ENCODE data around the gene COLEC12.

Gene COLEC12

GRCh38 chr18:448116-448790, 52.2 kb downstream of the COLEC12 start:
- DNase-seq (ENCODE audit: extremely low read depth in 1 of 2, low read depth in 1 of 2) = no peak

DNA sequence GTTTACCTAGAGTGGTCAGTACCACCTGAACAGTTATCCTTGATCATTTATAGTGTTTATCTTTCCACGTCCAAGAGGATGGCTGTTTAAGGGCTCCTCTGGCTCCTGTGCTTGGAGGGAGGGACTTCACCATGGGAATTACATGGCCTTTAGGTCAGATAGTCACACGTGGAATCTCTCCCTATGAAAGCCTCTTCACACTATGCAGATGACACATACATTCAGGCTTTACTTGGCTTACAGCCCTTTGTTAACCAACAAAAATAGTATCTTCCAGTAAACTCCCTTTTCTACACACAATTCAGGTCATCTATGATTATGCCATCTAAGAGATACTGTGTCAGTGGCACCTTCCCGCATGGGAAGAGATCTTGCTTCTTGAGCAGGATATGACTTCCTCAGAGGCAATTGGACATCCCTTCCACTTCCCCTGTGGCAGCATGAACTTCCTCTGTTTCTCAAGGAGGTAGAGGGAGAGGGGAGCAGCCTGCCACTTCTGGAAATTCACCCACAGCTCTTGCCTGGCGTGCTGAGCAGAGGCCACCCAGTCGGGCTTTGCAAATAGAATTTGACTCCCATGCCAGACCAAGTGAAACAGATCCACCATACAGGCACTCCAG, 53.5 kb downstream of the COLEC12 start:
- no peak for DNase-seq (ENCODE audit: extremely low read depth in 1 of 2, low read depth in 1 of 2)

- no peak for DNase-seq (ENCODE audit: extremely low read depth in 1 of 2, low read depth in 1 of 2)
These were observed 55.4 kb downstream of the COLEC12 start for GRCh38 chr18:445055-445454.

DNA sequence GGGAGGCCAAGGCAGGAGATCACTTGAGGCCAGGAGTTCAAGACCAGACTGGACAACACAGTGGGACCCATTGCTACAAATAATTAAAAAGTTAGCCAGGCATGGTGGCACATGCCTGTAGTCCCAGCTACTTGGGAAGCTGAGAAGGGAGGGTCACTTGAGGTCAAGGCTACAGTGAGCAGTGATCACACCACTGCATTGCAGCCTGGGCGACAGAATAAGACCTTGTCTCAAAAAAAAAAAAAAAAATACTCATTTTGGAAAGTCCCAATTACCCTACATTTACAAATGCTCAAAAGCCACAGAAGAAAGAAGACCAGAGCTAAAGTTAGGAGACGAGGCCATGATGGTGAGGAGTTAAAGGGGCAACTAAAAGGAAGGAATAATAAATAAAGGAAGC, 61.9 kb downstream of the COLEC12 start:
- DNase-seq (ENCODE audit: extremely low read depth in 1 of 2, low read depth in 1 of 2) = no peak

DNA sequence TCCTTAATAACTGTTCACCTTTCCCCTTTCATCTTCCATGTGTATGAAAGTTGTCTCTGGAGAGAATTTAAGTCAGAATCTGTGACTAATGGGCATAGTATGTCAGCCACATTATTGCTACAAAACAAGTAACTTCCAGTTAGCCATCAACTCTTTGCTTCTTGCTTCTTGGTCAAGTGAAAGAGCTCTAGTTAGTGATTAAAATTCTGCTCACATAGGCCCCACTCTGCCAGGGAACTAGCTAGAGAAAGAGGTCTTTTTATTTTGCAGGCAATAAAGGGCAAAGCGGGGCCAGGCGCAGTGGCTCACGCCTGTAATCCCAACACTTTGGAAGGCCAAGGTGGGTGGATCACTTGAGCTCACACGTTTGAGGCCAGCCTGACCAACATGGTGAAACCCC, 64.6 kb downstream of the COLEC12 start:
- DNase-seq (ENCODE audit: extremely low read depth in 1 of 2, low read depth in 1 of 2) = no peak

GRCh38 chr18:434410-434809, 66.1 kb downstream of the COLEC12 start:
- no peak for DNase-seq (ENCODE audit: extremely low read depth in 1 of 2, low read depth in 1 of 2)

- no peak for DNase-seq (ENCODE audit: extremely low read depth in 1 of 2, low read depth in 1 of 2)
These were observed 66.5 kb downstream of the COLEC12 start for GRCh38 chr18:433960-434359.

GRCh38 chr18:433298-433697, 67.2 kb downstream of the COLEC12 start:
- DNase-seq (ENCODE audit: extremely low read depth in 1 of 2, low read depth in 1 of 2) = no peak

DNA sequence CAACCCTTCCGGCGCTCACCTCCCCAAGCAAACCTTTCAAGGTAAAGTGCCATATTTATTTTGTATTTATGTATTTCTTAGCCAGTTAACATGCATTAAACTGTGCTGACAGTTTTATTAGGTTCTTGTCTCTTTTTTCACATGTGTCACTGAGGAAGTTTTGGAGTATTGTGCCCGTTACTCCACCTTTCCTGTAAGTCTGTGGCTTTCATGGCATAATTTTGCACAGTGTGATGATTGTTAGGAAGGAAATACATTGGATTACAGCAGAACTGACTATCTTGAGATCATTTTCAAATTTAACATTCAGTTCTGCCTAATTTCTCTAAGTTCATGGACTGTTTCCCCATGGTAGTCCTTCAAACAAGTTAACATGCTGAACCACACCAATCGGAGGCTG, 67.7 kb downstream of the COLEC12 start:
- DNase-seq (ENCODE audit: extremely low read depth in 1 of 2, low read depth in 1 of 2) = no peak

DNA sequence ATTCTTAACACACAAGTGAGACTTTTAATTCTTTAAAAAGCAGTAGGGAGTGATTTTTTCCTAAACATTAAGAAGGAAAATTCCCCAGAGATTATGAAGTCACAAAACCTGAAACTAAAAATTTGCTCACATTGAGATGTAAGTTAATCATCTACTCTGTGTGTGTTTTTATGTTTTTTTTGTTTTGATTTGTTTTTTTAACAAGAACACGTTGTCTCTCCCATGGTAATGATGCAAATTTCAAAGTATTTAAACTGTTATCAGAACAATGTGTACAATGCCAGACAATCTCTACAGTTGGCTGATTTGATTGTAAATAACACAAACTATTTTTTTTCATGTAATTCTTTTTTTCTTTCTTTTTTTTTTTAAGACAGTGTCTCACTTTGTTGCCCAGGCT, 71.5 kb downstream of the COLEC12 start:
- DNase-seq (ENCODE audit: extremely low read depth in 1 of 2, low read depth in 1 of 2) = no peak

DNA sequence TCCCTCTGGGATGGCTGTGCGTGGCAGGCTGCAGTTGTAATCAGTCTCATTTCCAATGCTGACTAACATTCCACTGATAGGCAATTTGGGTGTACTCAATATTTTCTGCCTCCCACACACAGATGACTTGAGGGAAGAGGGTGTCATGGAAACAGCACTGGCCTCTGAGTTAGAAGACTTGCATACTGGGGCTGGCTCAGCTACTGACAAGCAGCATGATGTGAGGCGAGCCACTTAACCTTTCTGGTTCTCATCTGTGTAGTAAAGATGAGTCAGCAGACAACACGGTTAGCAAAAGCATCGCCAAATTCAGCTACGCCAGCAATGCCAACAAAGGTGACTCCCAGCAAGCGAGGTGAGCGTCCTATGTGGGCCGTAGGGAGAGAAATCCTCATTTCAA, 73.5 kb downstream of the COLEC12 start:
- DNase-seq (ENCODE audit: extremely low read depth in 1 of 2, low read depth in 1 of 2) = no peak

DNA sequence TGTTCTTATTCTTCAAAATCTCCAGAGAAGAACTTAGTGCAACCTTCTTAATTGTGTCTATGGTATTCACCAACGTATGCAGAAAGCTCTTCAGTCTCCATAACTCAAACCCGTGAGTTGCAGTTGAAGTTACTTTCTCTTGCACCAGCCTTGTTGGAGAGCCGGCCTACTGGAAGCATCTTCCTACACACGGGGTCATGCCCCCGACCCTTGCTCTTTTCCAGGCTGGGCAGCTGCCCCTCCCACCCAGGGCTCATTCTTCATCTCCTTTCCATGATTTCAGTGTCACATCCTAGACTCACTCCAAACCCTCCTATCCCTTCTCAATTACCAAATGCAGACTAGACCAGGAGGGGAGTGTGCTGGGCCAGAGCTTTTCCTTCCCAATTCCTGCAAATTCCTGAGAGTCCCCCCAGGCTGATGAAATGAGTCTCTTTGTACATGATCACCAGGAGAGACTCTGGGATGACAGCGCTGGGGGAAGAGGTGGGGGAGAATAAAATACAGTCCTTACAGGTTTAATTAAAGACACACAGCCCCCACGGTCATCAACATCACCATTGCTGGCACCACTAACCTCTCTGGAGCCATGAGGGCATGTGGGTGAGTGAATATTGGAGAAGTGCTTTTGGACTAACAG, 75.3 kb downstream of the COLEC12 start:
- no peak for DNase-seq (ENCODE audit: extremely low read depth in 1 of 2, low read depth in 1 of 2)

GRCh38 chr18:424668-425067, 75.8 kb downstream of the COLEC12 start:
- DNase-seq (ENCODE audit: extremely low read depth in 1 of 2, low read depth in 1 of 2) = no peak

GRCh38 chr18:424071-424661, 76.3 kb downstream of the COLEC12 start:
- no peak for DNase-seq (ENCODE audit: extremely low read depth in 1 of 2, low read depth in 1 of 2)

DNA sequence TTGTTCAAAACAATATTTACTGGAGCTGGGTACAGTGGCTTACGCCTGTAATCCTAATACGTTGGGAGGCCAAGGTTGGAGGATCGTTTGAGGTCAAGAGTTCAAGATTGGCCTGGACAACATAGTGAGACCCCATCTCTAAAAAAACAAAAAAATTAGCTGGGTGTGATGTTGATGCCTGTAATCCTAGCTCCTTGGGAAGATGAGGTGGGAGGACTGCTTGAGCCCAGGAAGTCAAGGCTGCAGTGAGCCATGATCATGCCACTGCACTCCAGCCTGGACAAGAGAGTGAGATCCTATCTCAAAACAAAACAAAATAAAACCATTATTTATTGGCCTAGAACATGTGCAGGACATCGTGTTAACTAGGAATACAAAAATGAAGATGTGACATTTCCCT, 77.5 kb downstream of the COLEC12 start:
- DNase-seq (ENCODE audit: extremely low read depth in 1 of 2, low read depth in 1 of 2) = no peak

DNA sequence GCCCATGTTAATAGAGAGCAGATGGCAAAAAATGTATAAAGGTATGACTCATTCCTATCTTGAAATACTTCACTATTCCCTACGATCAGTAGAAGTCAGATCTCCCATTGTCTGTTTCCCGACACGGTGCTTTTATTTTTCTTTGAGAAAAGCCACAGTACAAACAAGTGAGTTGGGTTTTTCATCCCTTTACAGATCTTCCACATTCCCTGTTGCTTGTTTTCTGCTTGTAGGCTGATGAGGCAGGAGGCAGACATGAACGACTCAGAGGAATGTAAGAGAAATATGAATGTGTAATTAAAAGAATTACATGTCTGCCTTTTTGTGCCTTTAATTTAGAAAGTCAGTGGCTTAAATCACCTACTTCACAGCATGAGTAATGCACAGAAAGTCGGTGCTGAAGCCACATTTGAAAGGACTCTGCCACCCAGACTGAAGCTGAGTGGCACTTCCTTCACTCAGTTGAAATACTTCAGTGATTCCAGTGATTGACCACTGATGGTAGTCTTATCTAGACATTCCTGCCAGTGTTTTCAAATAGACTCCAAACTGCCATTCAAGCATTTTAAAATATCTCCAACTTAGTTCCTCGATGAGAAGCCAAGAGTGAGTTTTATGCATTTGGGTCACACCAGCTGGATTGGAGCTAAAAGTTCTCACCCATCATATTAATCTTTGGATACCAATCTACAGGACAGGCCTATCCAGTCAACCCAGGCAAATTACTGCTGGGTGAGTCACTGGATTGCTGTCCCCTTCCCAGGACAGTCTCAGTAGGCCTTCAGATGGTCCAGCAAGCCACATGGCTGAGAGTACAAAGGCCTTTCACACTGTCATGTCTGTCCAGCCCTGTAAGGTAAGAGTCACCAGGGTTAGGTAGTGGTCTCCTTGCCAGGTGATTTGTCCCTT, 79.0 kb downstream of the COLEC12 start:
- no peak for DNase-seq (ENCODE audit: extremely low read depth in 1 of 2, low read depth in 1 of 2)

GRCh38 chr18:420661-421246, 79.7 kb downstream of the COLEC12 start:
- DNase-seq (ENCODE audit: extremely low read depth in 1 of 2, low read depth in 1 of 2) = no peak

GRCh38 chr18:419541-420175, 80.8 kb downstream of the COLEC12 start:
- DNase-seq (ENCODE audit: extremely low read depth in 1 of 2, low read depth in 1 of 2) = no peak

DNA sequence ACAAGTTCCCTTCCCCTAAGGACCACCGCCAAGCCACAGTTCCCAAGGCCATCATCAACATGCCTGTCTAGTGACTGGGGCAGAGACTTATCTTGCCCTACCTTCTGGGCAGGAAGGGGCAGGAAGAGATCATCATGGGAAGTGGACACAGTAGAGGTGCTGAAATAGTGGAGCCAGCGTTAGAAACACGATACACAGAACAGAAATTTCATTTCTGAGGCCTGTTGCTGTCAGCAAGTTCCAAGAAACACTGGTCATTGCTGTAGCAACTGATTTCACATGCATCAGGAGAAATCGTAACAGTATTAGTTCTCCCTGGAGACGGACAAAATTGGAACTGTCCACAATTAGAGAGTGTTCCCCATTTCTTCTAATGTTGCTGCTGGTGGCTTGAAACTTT, 83.0 kb downstream of the COLEC12 start:
- no peak for DNase-seq (ENCODE audit: extremely low read depth in 1 of 2, low read depth in 1 of 2)

GRCh38 chr18:416930-417329, 83.6 kb downstream of the COLEC12 start:
- DNase-seq (ENCODE audit: extremely low read depth in 1 of 2, low read depth in 1 of 2) = no peak
